NCI-H2227 (cell line): ENCODE measurements around the gene RACGAP1.

Source experiments
- DNase-seq: peaks from one replicate; lab custom pipeline; 2025; ENCODE audit not compliant: unreplicated experiment; lab: John Stamatoyannopoulos, UW

The RACGAP1 gene

GRCh38 chr12:49969651-49970429 lies 55.5 kb downstream of the RACGAP1 start:
- DNase-seq = no peak

DNA sequence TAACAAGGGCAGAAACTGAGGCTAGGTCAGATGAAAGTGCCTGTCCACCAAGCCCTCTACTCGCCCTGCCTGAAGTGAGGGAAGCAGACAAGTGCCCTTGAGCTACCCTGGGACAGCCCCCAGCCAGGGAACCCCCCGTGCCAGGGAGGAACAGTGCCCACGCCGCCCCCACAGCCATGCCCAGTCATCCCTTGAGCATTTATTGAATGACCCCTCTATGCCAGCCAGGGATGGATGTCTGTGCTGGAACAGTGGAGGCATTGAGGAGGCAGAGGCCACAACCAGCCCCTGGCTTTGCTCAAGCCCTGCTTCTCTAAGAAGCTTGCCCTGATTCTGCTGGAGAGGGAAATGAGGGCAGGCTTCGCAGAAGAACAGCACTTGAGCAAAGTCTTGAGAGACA lies 56.3 kb downstream of the RACGAP1 start:
- DNase-seq = no peak

GRCh38 chr12:49968471-49968870 lies 56.8 kb downstream of the RACGAP1 start:
- no peak for DNase-seq

GRCh38 chr12:49967777-49968250 lies 57.5 kb downstream of the RACGAP1 start:
- no peak for DNase-seq

DNA sequence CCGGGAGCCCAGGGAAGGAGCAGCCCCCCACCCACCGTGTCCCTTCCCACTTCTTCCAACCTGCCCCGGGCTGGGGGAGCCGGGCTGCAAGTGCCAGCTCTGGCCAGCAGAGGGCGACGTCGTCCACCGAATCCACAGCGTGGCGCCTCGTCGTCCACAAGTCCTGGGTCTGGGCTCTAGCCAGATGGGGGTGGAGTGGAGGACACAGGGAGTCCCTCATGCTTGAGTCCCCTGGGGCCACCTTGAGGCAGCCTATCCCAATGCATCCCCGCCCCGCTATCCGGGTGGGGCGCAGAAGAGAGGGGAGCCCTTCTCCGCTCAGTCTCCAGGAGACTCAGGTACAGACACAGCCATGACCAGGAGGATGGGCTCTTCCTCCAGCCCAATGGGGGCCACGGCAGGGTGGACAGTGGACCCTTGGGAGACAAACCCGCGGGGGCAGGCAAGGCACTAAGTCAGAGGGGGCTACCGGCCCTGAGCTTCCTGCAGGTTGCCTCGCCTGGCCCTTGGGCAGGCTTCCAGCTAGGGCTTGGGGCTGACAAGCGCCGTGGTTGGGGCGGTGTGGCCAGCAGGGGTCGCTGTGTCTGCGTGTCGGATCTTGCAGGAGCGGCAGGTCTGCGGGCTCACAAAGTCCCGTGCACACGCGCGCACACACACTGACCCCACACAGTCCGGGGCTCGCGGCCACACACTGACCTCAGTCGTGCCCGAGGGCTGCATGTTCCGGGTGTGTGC lies 58.1 kb downstream of the RACGAP1 start:
- DNase-seq = peak; percentile 81

DNA sequence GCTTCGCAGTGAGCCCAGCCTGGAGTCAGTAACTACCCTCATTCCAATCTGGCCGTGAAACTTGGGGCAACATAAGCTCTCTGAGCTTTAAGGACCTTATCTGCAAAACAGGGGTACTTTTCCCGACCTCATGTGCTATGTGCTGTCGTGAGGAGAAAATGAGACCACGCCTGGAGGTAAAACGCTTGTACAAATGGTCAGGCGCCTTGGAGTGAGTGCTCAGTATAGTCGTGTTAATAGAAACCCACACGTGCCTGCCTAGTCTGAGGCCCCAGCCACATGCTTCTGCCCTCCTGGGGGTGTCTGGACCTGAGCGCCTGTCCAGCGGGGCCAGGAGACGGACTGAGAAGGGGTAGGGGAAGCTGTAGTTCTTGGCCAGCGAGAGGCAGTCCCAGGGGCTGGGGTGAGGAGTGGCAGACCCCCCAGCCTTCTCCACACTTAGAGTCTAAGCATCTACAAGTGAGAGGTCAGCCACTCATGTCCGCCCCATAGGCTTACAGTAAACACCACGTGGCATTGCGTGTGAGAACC lies 58.7 kb downstream of the RACGAP1 start:
- DNase-seq = no peak

DNA sequence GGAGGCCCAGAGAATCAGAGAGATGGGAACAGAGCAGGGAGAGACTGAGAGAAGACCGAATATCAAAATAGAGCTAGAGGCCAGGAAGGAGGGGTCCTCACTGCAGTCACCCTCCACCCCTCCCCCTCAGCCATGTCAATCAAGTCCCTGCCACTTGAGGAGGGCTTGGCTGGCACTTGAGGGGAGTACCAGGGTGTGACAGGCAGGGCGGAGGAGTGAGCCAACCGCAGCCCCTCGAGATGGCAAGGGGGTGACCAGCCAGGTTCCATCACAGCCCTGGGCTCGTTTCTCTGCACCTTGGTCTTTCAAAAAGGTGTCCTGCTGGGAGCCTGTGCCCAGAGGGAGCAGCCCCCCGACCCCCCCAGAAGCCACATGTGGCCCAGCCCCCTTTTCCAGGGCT lies 59.5 kb downstream of the RACGAP1 start:
- no peak for DNase-seq

GRCh38 chr12:49964849-49965624 lies 60.3 kb downstream of the RACGAP1 start:
- DNase-seq = no peak

GRCh38 chr12:49963976-49964815 lies 61.1 kb downstream of the RACGAP1 start:
- no peak for DNase-seq

GRCh38 chr12:49962861-49963765 lies 62.2 kb downstream of the RACGAP1 start:
- no peak for DNase-seq

GRCh38 chr12:49961993-49962764 lies 63.1 kb downstream of the RACGAP1 start:
- DNase-seq = no peak

GRCh38 chr12:49961111-49961922 lies 64.0 kb downstream of the RACGAP1 start, which contains the start of gene AQP5:
TSS of gene AQP5 (plus strand) at chr12:49961872. CDS start at chr12:49962018, 146 bp downstream.
- no peak for DNase-seq

- no peak for DNase-seq
Observed at GRCh38 chr12:49960474-49961110, 64.7 kb downstream of the RACGAP1 start.

DNA sequence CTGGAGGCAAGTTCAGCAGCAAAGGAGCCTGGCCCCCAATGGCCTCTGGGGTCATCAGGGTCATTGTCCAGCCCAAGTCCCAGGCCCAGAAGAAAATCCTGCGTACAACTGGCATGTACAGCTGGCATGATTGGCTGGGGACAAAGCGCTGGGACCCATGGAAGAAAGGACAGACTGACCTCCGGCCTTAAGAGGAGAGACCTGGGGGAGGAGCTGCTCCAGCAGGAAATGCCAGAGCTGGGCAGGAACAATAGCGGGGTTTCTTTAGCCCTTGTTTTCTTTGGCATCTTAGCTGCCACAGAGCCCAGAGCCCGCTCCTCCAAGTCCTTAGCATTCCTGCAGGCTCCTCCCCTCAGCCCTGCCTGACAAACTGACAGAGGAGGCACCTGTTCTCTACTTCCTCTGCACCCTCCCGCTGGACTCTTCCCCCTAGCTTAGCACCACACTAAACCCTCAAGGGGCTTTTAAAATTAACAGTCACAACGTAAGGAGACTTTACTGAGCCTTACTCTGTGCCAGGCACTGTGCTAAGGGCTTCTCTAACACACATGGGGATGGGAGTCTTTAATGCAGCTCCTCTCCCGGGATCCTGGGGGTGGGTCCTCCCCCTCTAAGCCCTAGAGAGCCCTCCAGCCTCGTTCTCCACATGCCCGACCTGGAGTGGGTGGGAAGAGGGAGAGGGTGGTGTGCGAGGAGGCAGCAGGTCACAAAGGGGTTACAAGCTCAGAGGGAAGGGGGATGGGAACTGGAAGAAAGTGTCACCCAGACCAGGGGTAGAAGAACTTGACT lies 65.4 kb downstream of the RACGAP1 start:
- DNase-seq = no peak

DNA sequence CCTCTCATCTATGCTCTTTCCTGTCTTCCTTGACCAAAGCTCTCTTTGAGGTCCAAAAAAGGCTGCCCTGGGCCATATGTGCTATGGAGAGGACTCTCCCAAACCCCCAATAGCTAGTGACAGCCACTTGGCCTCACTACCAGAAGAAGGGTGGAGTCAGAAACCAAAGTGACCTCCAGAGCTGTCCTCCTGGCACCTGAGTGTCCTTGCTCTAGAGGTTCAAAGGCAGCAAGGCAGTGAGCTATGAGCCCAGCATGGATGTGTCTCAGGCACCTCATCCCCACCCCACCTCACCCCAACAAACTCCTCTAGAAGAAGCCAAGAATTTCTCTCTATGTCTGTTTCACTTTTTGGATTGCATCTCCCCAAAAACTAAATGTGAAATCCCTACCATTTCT lies 67.7 kb downstream of the RACGAP1 start:
- DNase-seq = no peak
